Neuron (in vitro differentiated cells): ENCODE data around the gene SSR1.

ENCODE experiments used
- H2AFZ ChIP-seq: one replicate; pipeline ENCODE4 v1.6.1; 2013; ENCODE audit warnings: low read depth, mild to moderate bottlenecking, inconsistent platforms, low read length, moderate library complexity
- H3K27me3 ChIP-seq: one replicate; pipeline ENCODE4 v1.6.1; 2013; ENCODE audit warnings: low read length; ENCODE audit not compliant: insufficient read depth
- H3K36me3 ChIP-seq: one replicate; pipeline ENCODE4 v1.6.1; 2013; ENCODE audit warnings: low read length; ENCODE audit not compliant: insufficient read depth
- H3K4me1 ChIP-seq: one replicate; pipeline ENCODE4 v1.6.1; 2013; ENCODE audit warnings: low read length; ENCODE audit not compliant: insufficient read depth
- H3K4me3 ChIP-seq: 2 replicates; pipeline ENCODE4 v1.5.1; 2013; ENCODE audit warnings: mild to moderate bottlenecking, low read length, moderate library complexity
- H3K9me3 ChIP-seq: one replicate; pipeline ENCODE4 v1.6.1; 2013; ENCODE audit warnings: low read length

Gene SSR1

GRCh38 chr6:7241709-7242645, 71.0 kb downstream of the SSR1 start:
- no peaks in the 10 kb centered on the region for H3K9me3 ChIP-seq
- H3K27me3 ChIP-seq = no peaks in the 10 kb centered on the region
- H3K4me1 ChIP-seq = peaks cover 15% of the 10 kb centered on the region
- H2AFZ ChIP-seq = no peak overlapping the region
- H3K36me3 ChIP-seq = peaks cover 18% of the 10 kb centered on the region
- H3K4me3 ChIP-seq = no peak overlapping the region

- Histone ChIP-seq H2AFZ (no peak overlapping the region), H3K27me3 (no peaks in the 10 kb centered on the region), H3K36me3 (peaks cover 13% of the 10 kb centered on the region), H3K9me3 (no peaks in the 10 kb centered on the region), H3K4me3 (no peak overlapping the region), H3K4me1 (peaks cover 15% of the 10 kb centered on the region)
Measured at GRCh38 chr6:7241160-7241559, 71.8 kb downstream of the SSR1 start.

GRCh38 chr6:7240351-7240750, 72.6 kb downstream of the SSR1 start:
- no peak overlapping the region for H3K4me3 ChIP-seq
- no peak overlapping the region for H2AFZ ChIP-seq
- no peaks in the 10 kb centered on the region for H3K9me3 ChIP-seq
- peaks cover 11% of the 10 kb centered on the region for H3K36me3 ChIP-seq
- H3K4me1 ChIP-seq = peaks cover 15% of the 10 kb centered on the region
- H3K27me3 ChIP-seq = no peaks in the 10 kb centered on the region

GRCh38 chr6:7239590-7239948, 73.4 kb downstream of the SSR1 start:
- Histone ChIP-seq H3K27me3 (no peaks in the 10 kb centered on the region), H3K9me3 (no peaks in the 10 kb centered on the region), H3K36me3 (peaks cover 17% of the 10 kb centered on the region), H3K4me1 (peaks cover 15% of the 10 kb centered on the region), H2AFZ (no peak overlapping the region), H3K4me3 (no peak overlapping the region)

GRCh38 chr6:7238900-7239589, 74.0 kb downstream of the SSR1 start:
- no peaks in the 10 kb centered on the region for H3K9me3 ChIP-seq
- no peaks in the 10 kb centered on the region for H3K27me3 ChIP-seq
- H3K4me3 ChIP-seq = no peak overlapping the region
- H3K36me3 ChIP-seq = peaks cover 20% of the 10 kb centered on the region
- peaks cover 15% of the 10 kb centered on the region for H3K4me1 ChIP-seq
- H2AFZ ChIP-seq = no peak overlapping the region

GRCh38 chr6:7238526-7238899, 74.5 kb downstream of the SSR1 start:
- no peak overlapping the region for H2AFZ ChIP-seq
- H3K27me3 ChIP-seq = no peaks in the 10 kb centered on the region
- no peak overlapping the region for H3K4me3 ChIP-seq
- no peaks in the 10 kb centered on the region for H3K9me3 ChIP-seq
- H3K4me1 ChIP-seq = peaks cover 15% of the 10 kb centered on the region
- H3K36me3 ChIP-seq = peaks cover 20% of the 10 kb centered on the region

- no peak overlapping the region for H2AFZ ChIP-seq
- H3K36me3 ChIP-seq = peaks cover 20% of the 10 kb centered on the region
- H3K27me3 ChIP-seq = no peaks in the 10 kb centered on the region
- H3K9me3 ChIP-seq = no peaks in the 10 kb centered on the region
- no peak overlapping the region for H3K4me3 ChIP-seq
- peaks cover 10% of the 10 kb centered on the region for H3K4me1 ChIP-seq
Measured at GRCh38 chr6:7237653-7238188, 75.3 kb downstream of the SSR1 start.

GRCh38 chr6:7236306-7237209, 76.4 kb downstream of the SSR1 start:
- H3K36me3 ChIP-seq = peaks cover 30% of the 10 kb centered on the region
- no peak overlapping the region for H3K4me3 ChIP-seq

GRCh38 chr6:7235712-7236305, 77.2 kb downstream of the SSR1 start:
- peaks cover 37% of the 10 kb centered on the region for H3K36me3 ChIP-seq
- no peaks in the 10 kb centered on the region for H3K4me1 ChIP-seq
- no peaks in the 10 kb centered on the region for H3K9me3 ChIP-seq
- no peak overlapping the region for H2AFZ ChIP-seq
- H3K27me3 ChIP-seq = no peaks in the 10 kb centered on the region
- no peak overlapping the region for H3K4me3 ChIP-seq

More at GRCh38 chr6:7236306-7237209, 76.4 kb downstream of the SSR1 start:
- H3K27me3 ChIP-seq = no peaks in the 10 kb centered on the region
- peaks cover 1% of the 10 kb centered on the region for H3K4me1 ChIP-seq
- no peak overlapping the region for H2AFZ ChIP-seq
- H3K9me3 ChIP-seq = no peaks in the 10 kb centered on the region

- no peaks in the 10 kb centered on the region for H3K27me3 ChIP-seq
- peaks cover 47% of the 10 kb centered on the region for H3K36me3 ChIP-seq
- no peaks in the 10 kb centered on the region for H3K9me3 ChIP-seq
Measured at GRCh38 chr6:7234547-7234946, 78.5 kb downstream of the SSR1 start.

GRCh38 chr6:7232351-7232750, 80.6 kb downstream of the SSR1 start:
- Histone ChIP-seq H3K4me3 (no peak overlapping the region), H2AFZ (no peak overlapping the region), H3K4me1 (no peaks in the 10 kb centered on the region), H3K36me3 (peaks cover 58% of the 10 kb centered on the region), H3K9me3 (no peaks in the 10 kb centered on the region), H3K27me3 (no peaks in the 10 kb centered on the region)

More at GRCh38 chr6:7234547-7234946, 78.5 kb downstream of the SSR1 start:
- no peaks in the 10 kb centered on the region for H3K4me1 ChIP-seq
- H3K4me3 ChIP-seq = no peak overlapping the region
- no peak overlapping the region for H2AFZ ChIP-seq

- Histone ChIP-seq H2AFZ (no peak overlapping the region), H3K4me3 (no peak overlapping the region), H3K9me3 (no peaks in the 10 kb centered on the region), H3K4me1 (no peaks in the 10 kb centered on the region), H3K36me3 (peaks cover 65% of the 10 kb centered on the region), H3K27me3 (no peaks in the 10 kb centered on the region)
Measured at GRCh38 chr6:7230956-7231713, 81.9 kb downstream of the SSR1 start.
